Liver (tissue), 9 donors: Measurements from ENCODE around the gene PACSIN2. TPM values are rescaled to one million over a fixed set of nuclear protein-coding genes. Genes with fewer than 3 reads are reported as not detected.

Experiments
- DNase-seq: peaks from one replicate; pipeline ENCODE4 v3.0.0-alpha.2; 2017; ENCODE audit warnings: low spot score
- H3K27ac ChIP-seq, 2 donors: one replicate each; pipeline ENCODE4 v1.7.0; 2013; ENCODE audit warnings: inconsistent platforms in 2 of 2, low read length in 2 of 2, control low read depth in 1 of 2, low read depth in 1 of 2, mild to moderate bottlenecking in 1 of 2
- H3K27me3 ChIP-seq, 4 donors: one replicate each; pipeline versions ENCODE4 v1.6.1 to v1.7.0; 2013; ENCODE audit warnings: low read length in 3 of 4, inconsistent platforms in 1 of 4, mild to moderate bottlenecking in 1 of 4, moderate library complexity in 1 of 4; ENCODE audit not compliant: control insufficient read depth in 4 of 4, insufficient read depth in 4 of 4
- H3K36me3 ChIP-seq, 4 donors: one replicate each; pipeline versions ENCODE4 v1.6.1 to v1.7.0; 2013; ENCODE audit warnings: low read length in 3 of 4, mild to moderate bottlenecking in 3 of 4, low read depth in 1 of 4, moderate library complexity in 1 of 4; ENCODE audit not compliant: control insufficient read depth in 4 of 4, insufficient read depth in 3 of 4
- H3K4me1 ChIP-seq, 4 donors: one replicate each; pipeline versions ENCODE4 v1.6.1 to v1.7.0; 2013; ENCODE audit warnings: low read length in 3 of 4, mild to moderate bottlenecking in 3 of 4, moderate library complexity in 1 of 4; ENCODE audit not compliant: control insufficient read depth in 4 of 4, insufficient read depth in 4 of 4
- H3K4me3 ChIP-seq, 3 donors: one replicate each; pipeline versions ENCODE4 v1.6.1 to v1.7.0; 2013; ENCODE audit warnings: low read length in 3 of 3, control low read depth in 1 of 3, low read depth in 1 of 3, mild to moderate bottlenecking in 1 of 3
- H3K9ac ChIP-seq, 2 donors: one replicate each; pipeline ENCODE4 v1.7.0; 2013; ENCODE audit warnings: low read length in 2 of 2, mild to moderate bottlenecking in 2 of 2, moderate library complexity in 2 of 2, control low read depth in 1 of 2, low read depth in 1 of 2
- H3K9me3 ChIP-seq, 4 donors: one replicate each; pipeline versions ENCODE4 v1.6.1 to v1.7.0; 2013; ENCODE audit warnings: low read length in 3 of 4; ENCODE audit not compliant: control insufficient read depth in 4 of 4
- EGR1 ChIP-seq, 2 donors: IDR thresholded peaks; 2 replicates each; pipeline ENCODE4 v1.6.1; 2016 to 2018; ENCODE audit warnings: antibody characterized with exemption in 2 of 2, low read depth in 2 of 2
- FOXA1 ChIP-seq: IDR thresholded peaks from 2 replicates; pipeline ENCODE4 v1.6.1; 2016; ENCODE audit warnings: antibody characterized with exemption
- FOXA2 ChIP-seq: IDR thresholded peaks from 2 replicates; pipeline ENCODE4 v1.6.1; 2016; ENCODE audit warnings: antibody characterized with exemption
- GABPA ChIP-seq, 2 donors: IDR thresholded peaks in 1 of 2; conservative IDR thresholded peaks in 1 of 2; 2 replicates each; pipeline ENCODE4 v1.6.1; 2016; ENCODE audit warnings: antibody characterized with exemption in 2 of 2, mild to moderate bottlenecking in 1 of 2, moderate library complexity in 1 of 2
- HNF4A ChIP-seq, 2 donors: conservative IDR thresholded peaks; 2 replicates each; pipeline ENCODE4 v1.6.1; 2016; ENCODE audit warnings: antibody characterized with exemption in 2 of 2, mild to moderate bottlenecking in 2 of 2
- HNF4G ChIP-seq: IDR thresholded peaks from 2 replicates; pipeline ENCODE4 v1.6.1; 2016; ENCODE audit warnings: antibody characterized with exemption
- JUND ChIP-seq, 2 donors: IDR thresholded peaks; 2 replicates each; pipeline ENCODE4 v1.6.1; 2016; ENCODE audit warnings: antibody characterized with exemption in 2 of 2
- NR2F2 ChIP-seq: IDR thresholded peaks from 2 replicates; pipeline ENCODE4 v1.6.1; 2016; ENCODE audit warnings: antibody characterized with exemption
- RAD21 ChIP-seq, 2 donors: IDR thresholded peaks; 2 replicates each; pipeline ENCODE4 v1.6.1; 2016; ENCODE audit warnings: antibody characterized with exemption in 2 of 2, mild to moderate bottlenecking in 2 of 2
- RXRA ChIP-seq, 2 donors: IDR thresholded peaks; 2 replicates each; pipeline ENCODE4 v1.6.1; 2017 to 2018; ENCODE audit warnings: antibody characterized with exemption in 2 of 2, mild to moderate bottlenecking in 1 of 2
- SP1 ChIP-seq: IDR thresholded peaks from 2 replicates; pipeline ENCODE4 v1.6.1; 2018; ENCODE audit warnings: antibody characterized with exemption, mild to moderate bottlenecking
- TAF1 ChIP-seq: conservative IDR thresholded peaks from 2 replicates; pipeline ENCODE4 v1.6.1; 2016; ENCODE audit warnings: antibody characterized with exemption, mild to moderate bottlenecking
- YY1 ChIP-seq: IDR thresholded peaks from 2 replicates; pipeline ENCODE4 v1.6.1; 2016; ENCODE audit warnings: antibody characterized with exemption, mild to moderate bottlenecking
- ZBTB33 ChIP-seq: IDR thresholded peaks from 2 replicates; pipeline ENCODE4 v1.6.1; 2016; ENCODE audit warnings: antibody characterized with exemption
- WGBS: extraction: QIAGEN DNeasy Blood & Tissue Kit; methylation state at CpG from one replicate; pipeline ENCODE4 v1.1.7; 2013; 5-methylcytosine and 5-hydroxymethylcytosine counted together
- polyA plus RNA-seq, 2 donors: library from polyadenylated mRNA; stranded (reverse) in 1 of 2; unstranded in 1 of 2; fragments of 200-250 nt in 1 of 2; fragments of >200 nt in 1 of 2; fragmentation: Nextera tagmentation in 1 of 2; extraction: Ambion mirVana in 1 of 2; gene quantifications; one replicate each; pipeline versions ENCODE4 v1.2.1 to v1.2.3, GENCODE V29; 2013 to 2015
- total RNA-seq, 2 donors: library from RNA; depleted of rRNA; stranded (reverse); fragments of >200 nt; gene quantifications; one replicate each; pipeline ENCODE4 v1.2.3, GENCODE V29; 2014
- TF ChIP-seq, protein P1 (sequence below): IDR thresholded peaks from 2 replicates; pipeline ENCODE4 v1.6.1; 2016; ENCODE audit warnings: antibody characterized with exemption, mild to moderate bottlenecking
- TF ChIP-seq, protein P2 (sequence below): IDR thresholded peaks from 2 replicates; pipeline ENCODE4 v1.6.1; 2016; ENCODE audit warnings: antibody characterized with exemption
- TF ChIP-seq, protein P3 (sequence below): IDR thresholded peaks from 2 replicates; pipeline ENCODE4 v1.6.1; 2016; ENCODE audit warnings: antibody characterized with exemption
- TF ChIP-seq, protein P4 (sequence below): fragments of 150-350 bp; IDR thresholded peaks from 2 replicates; pipeline ENCODE4 v1.5.1; 2017; ENCODE audit warnings: improper control_type of control experiment, low read depth, low read length; ENCODE audit not compliant: missing input control
- donor health status: healthy.
- donor health status: healthy.
- donor health status: healthy.
- donor health status: healthy.
- donor health status: healthy.

Gene PACSIN2
- total and polyA plus RNA-seq, 4 donors: 9.1 to 31.4 (median 17.0) TPM

DNA sequence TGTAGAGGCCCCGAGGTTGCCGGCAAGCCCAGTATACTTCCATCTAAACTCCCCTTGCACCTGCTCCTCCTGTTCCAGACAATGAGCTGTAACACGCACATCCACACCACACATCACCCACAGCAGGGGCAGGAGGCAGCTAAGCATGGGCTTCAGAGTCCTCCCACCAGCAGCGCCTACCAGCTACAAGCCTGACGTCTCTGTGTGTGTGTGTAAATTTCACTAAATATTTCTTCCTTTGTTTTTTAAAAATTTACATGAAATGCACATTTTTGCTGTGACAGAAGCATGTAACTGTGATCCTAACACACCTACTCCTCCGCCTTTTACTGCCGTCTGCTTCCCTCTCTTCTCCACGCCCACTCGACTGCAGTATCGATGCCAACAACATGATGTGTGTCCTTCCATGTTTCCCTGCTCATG, 29.4 kb upstream of the PACSIN2 start:
- 93% methylated on average over 10 of the region's 10 CpGs for WGBS
- Histone ChIP-seq H3K9ac (no peak overlapping the region), H3K4me3 (no peak overlapping the region), H3K36me3 (no peaks in the 10 kb centered on the region), H3K27me3 (no peaks in the 10 kb centered on the region), H3K4me1 (no peaks in the 10 kb centered on the region), H3K9me3 (no peaks in the 10 kb centered on the region), H3K27ac (no peak overlapping the region)
- no peak for DNase-seq
- TF ChIP-seq, protein P1, sequence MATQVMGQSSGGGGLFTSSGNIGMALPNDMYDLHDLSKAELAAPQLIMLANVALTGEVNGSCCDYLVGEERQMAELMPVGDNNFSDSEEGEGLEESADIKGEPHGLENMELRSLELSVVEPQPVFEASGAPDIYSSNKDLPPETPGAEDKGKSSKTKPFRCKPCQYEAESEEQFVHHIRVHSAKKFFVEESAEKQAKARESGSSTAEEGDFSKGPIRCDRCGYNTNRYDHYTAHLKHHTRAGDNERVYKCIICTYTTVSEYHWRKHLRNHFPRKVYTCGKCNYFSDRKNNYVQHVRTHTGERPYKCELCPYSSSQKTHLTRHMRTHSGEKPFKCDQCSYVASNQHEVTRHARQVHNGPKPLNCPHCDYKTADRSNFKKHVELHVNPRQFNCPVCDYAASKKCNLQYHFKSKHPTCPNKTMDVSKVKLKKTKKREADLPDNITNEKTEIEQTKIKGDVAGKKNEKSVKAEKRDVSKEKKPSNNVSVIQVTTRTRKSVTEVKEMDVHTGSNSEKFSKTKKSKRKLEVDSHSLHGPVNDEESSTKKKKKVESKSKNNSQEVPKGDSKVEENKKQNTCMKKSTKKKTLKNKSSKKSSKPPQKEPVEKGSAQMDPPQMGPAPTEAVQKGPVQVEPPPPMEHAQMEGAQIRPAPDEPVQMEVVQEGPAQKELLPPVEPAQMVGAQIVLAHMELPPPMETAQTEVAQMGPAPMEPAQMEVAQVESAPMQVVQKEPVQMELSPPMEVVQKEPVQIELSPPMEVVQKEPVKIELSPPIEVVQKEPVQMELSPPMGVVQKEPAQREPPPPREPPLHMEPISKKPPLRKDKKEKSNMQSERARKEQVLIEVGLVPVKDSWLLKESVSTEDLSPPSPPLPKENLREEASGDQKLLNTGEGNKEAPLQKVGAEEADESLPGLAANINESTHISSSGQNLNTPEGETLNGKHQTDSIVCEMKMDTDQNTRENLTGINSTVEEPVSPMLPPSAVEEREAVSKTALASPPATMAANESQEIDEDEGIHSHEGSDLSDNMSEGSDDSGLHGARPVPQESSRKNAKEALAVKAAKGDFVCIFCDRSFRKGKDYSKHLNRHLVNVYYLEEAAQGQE: no peak
- TF ChIP-seq, protein P2, sequence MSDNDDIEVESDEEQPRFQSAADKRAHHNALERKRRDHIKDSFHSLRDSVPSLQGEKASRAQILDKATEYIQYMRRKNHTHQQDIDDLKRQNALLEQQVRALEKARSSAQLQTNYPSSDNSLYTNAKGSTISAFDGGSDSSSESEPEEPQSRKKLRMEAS: no peak
- no peak for TF ChIP-seq ZBTB33
- no peak for TF ChIP-seq JUND (IDR thresholded peaks at IDR 0.05)
- TF ChIP-seq RXRA (IDR thresholded peaks at IDR 0.05): no peak

DNA sequence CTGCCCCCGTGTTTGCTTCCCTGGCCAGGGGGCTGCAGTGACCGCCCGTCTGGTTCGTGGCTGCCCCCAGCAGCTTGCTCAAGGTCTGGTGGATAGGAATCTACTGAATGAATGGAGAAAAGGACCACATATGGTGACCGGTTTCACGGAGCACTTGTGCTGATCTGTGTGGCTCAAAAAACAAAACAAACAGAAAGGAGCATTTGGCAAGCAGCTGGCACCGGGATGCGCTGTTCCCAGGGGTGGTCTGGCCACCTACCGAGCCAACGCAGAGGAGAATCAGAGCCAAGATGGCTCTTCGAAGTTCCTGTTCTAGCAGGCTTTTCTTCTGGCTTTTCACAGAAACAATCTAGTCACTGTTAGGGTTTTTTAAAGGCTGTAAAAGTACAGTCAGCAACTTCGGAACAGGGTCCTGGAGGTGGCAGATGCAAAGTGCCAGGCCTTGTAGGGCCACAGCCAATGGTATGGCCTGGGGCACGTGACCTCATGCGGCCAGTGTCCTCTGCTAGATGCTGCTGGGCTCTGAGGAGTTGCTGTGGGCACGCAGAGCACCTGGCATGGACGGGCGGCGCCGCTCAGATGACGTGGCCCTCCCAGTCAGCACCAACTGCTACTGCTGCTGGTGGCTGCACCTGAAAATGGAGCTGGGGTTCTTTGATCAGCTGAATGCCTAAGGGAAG, 27.3 kb upstream of the PACSIN2 start:
- Histone ChIP-seq H3K9ac (no peak overlapping the region), H3K4me3 (no peak overlapping the region), H3K27me3 (no peaks in the 10 kb centered on the region), H3K9me3 (no peaks in the 10 kb centered on the region), H3K4me1 (no peaks in the 10 kb centered on the region), H3K27ac (no peak overlapping the region), H3K36me3 (no peaks in the 10 kb centered on the region)
- no peak for DNase-seq
- WGBS: 90% methylated on average over 20 of the region's 20 CpGs
- no peak for TF ChIP-seq JUND (IDR thresholded peaks at IDR 0.05)
- no peak for TF ChIP-seq FOXA2
- TF ChIP-seq, protein P3, sequence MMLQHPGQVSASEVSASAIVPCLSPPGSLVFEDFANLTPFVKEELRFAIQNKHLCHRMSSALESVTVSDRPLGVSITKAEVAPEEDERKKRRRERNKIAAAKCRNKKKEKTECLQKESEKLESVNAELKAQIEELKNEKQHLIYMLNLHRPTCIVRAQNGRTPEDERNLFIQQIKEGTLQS: no peak
- no peak for TF ChIP-seq HNF4G
- TF ChIP-seq YY1: no peak
- TF ChIP-seq GABPA (IDR thresholded peaks at IDR 0.05 in 1 of 2, conservative IDR thresholded peaks at IDR 0.05 in 1 of 2): no peak
- TF ChIP-seq NR2F2: no peak
- TF ChIP-seq, protein P4, sequence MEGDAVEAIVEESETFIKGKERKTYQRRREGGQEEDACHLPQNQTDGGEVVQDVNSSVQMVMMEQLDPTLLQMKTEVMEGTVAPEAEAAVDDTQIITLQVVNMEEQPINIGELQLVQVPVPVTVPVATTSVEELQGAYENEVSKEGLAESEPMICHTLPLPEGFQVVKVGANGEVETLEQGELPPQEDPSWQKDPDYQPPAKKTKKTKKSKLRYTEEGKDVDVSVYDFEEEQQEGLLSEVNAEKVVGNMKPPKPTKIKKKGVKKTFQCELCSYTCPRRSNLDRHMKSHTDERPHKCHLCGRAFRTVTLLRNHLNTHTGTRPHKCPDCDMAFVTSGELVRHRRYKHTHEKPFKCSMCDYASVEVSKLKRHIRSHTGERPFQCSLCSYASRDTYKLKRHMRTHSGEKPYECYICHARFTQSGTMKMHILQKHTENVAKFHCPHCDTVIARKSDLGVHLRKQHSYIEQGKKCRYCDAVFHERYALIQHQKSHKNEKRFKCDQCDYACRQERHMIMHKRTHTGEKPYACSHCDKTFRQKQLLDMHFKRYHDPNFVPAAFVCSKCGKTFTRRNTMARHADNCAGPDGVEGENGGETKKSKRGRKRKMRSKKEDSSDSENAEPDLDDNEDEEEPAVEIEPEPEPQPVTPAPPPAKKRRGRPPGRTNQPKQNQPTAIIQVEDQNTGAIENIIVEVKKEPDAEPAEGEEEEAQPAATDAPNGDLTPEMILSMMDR: no peak
- TF ChIP-seq, protein P1: no peak
- TF ChIP-seq FOXA1: no peak
- TF ChIP-seq, protein P2: no peak
- no peak for TF ChIP-seq RXRA (IDR thresholded peaks at IDR 0.05)
- TF ChIP-seq RAD21 (IDR thresholded peaks at IDR 0.05): no peak
- no peak for TF ChIP-seq SP1
- no peak for TF ChIP-seq TAF1
- no peak for TF ChIP-seq EGR1 (IDR thresholded peaks at IDR 0.05; ENCODE audit: low read depth in 2 of 2)
- no peak for TF ChIP-seq HNF4A (conservative IDR thresholded peaks at IDR 0.05)
